Duodenal mucosa (tissue), 2 donors: ENCODE results near the gene ZNF207.

Experiments
- H3K27ac ChIP-seq: one replicate; pipeline ENCODE4 v1.7.0; 2013; ENCODE audit warnings: low read depth, low read length
- H3K27me3 ChIP-seq, 2 donors: one replicate each; pipeline ENCODE4 v1.7.0; 2013; ENCODE audit warnings: low read length in 2 of 2, control low read depth in 1 of 2; ENCODE audit not compliant: insufficient read depth in 2 of 2, control insufficient read depth in 1 of 2
- H3K36me3 ChIP-seq, 2 donors: one replicate each; pipeline ENCODE4 v1.7.0; 2013; ENCODE audit warnings: low read length in 2 of 2, control low read depth in 1 of 2; ENCODE audit not compliant: insufficient read depth in 2 of 2, control insufficient read depth in 1 of 2
- H3K4me1 ChIP-seq, 2 donors: one replicate each; pipeline ENCODE4 v1.7.0; 2013; ENCODE audit warnings: low read length in 2 of 2, control low read depth in 1 of 2; ENCODE audit not compliant: insufficient read depth in 2 of 2, control insufficient read depth in 1 of 2
- H3K4me3 ChIP-seq, 2 donors: one replicate each; pipeline ENCODE4 v1.7.0; 2013; ENCODE audit warnings: low read length in 2 of 2, low read depth in 1 of 2
- H3K9ac ChIP-seq, 2 donors: one replicate each; pipeline ENCODE4 v1.7.0; 2013; ENCODE audit warnings: low read length in 2 of 2, low read depth in 1 of 2
- H3K9me3 ChIP-seq, 2 donors: one replicate each; pipeline ENCODE4 v1.7.0; 2013; ENCODE audit warnings: low read length in 2 of 2, control low read depth in 1 of 2; ENCODE audit not compliant: control insufficient read depth in 1 of 2

ZNF207 gene

GRCh38 chr17:32333187-32333586 lies 16.8 kb upstream of the ZNF207 start:
- Histone ChIP-seq H3K36me3 (peaks cover 14 to 27% of the 10 kb centered on the region in 2 donors), H3K9ac (no peak overlapping the region), H3K27me3 (no peaks in the 10 kb centered on the region), H3K9me3 (no peaks in the 10 kb centered on the region), H3K27ac (no peak overlapping the region), H3K4me3 (no peak overlapping the region), H3K4me1 (no peaks in the 10 kb centered on the region)

- peaks cover 14 to 35% of the 10 kb centered on the region in 2 donors for H3K36me3 ChIP-seq
These were observed 14.9 kb upstream of the ZNF207 start for GRCh38 chr17:32335046-32335445.

GRCh38 chr17:32335687-32336086 lies 14.3 kb upstream of the ZNF207 start:
- no peak overlapping the region for H3K9ac ChIP-seq
- no peaks in the 10 kb centered on the region for H3K4me1 ChIP-seq
- no peaks in the 10 kb centered on the region for H3K27me3 ChIP-seq
- H3K4me3 ChIP-seq = no peak overlapping the region
- no peak overlapping the region for H3K27ac ChIP-seq
- H3K36me3 ChIP-seq = peaks cover 14 to 35% of the 10 kb centered on the region in 2 donors
- H3K9me3 ChIP-seq = no peaks in the 10 kb centered on the region

More at GRCh38 chr17:32335046-32335445, 14.9 kb upstream of the ZNF207 start:
- H3K4me3 ChIP-seq = no peak overlapping the region
- H3K27ac ChIP-seq = no peak overlapping the region
- H3K9ac ChIP-seq = no peak overlapping the region
- no peaks in the 10 kb centered on the region for H3K9me3 ChIP-seq
- H3K27me3 ChIP-seq = no peaks in the 10 kb centered on the region
- no peaks in the 10 kb centered on the region for H3K4me1 ChIP-seq

GRCh38 chr17:32341141-32341856 lies 8.7 kb upstream of the ZNF207 start:
- Histone ChIP-seq H3K9ac (peak overlapping the region; percentile 76 to 80), H3K9me3 (no peaks in the 10 kb centered on the region), H3K4me1 (peaks cover 6 to 16% of the 10 kb centered on the region in 2 donors), H3K27ac (peak overlapping the region; percentile 56), H3K36me3 (peaks cover 0 to 19% of the 10 kb centered on the region in 2 donors), H3K27me3 (no peaks in the 10 kb centered on the region), H3K4me3 (peak overlapping the region; percentile 85 to 89)

GRCh38 chr17:32341857-32342602 lies 7.9 kb upstream of the ZNF207 start, which contains the start of gene C17orf75:
TSS of gene C17orf75 (minus strand) at chr17:32342173. CDS start at chr17:32342139, 34 bp downstream.
- Histone ChIP-seq H3K36me3 (peaks cover 0 to 12% of the 10 kb centered on the region in 2 donors), H3K9ac (peak within 1 kb of the TSS; percentile 76 to 80), H3K27me3 (no peaks in the 10 kb centered on the region), H3K27ac (peak within 1 kb of the TSS; percentile 66), H3K4me1 (peaks cover 6 to 16% of the 10 kb centered on the region in 2 donors), H3K4me3 (peak within 1 kb of the TSS; percentile 85 to 89), H3K9me3 (no peaks in the 10 kb centered on the region)

- no peaks in the 10 kb centered on the region for H3K27me3 ChIP-seq
- peaks cover 0 to 7% of the 10 kb centered on the region in 2 donors for H3K36me3 ChIP-seq
- peaks cover 6 to 16% of the 10 kb centered on the region in 2 donors for H3K4me1 ChIP-seq
- peak overlapping the region; percentile 76 to 80 for H3K9ac ChIP-seq
- H3K4me3 ChIP-seq = peak overlapping the region; percentile 85 to 89
- no peaks in the 10 kb centered on the region for H3K9me3 ChIP-seq
- no peak overlapping the region for H3K27ac ChIP-seq
These were observed 7.2 kb upstream of the ZNF207 start for GRCh38 chr17:32342603-32343325.

- Histone ChIP-seq H3K27ac (no peak overlapping the region), H3K36me3 (no peaks in the 10 kb centered on the region), H3K4me1 (peaks cover 15 to 20% of the 10 kb centered on the region in 2 donors), H3K9ac (no peak overlapping the region), H3K4me3 (no peak overlapping the region), H3K27me3 (no peaks in the 10 kb centered on the region), H3K9me3 (no peaks in the 10 kb centered on the region)
These were observed 3.9 kb upstream of the ZNF207 start for GRCh38 chr17:32345951-32346600.

- no peak overlapping the region for H3K27ac ChIP-seq
- peak overlapping the region in 1 of 2 donors; percentile 98 for H3K4me3 ChIP-seq
- H3K9ac ChIP-seq = no peak overlapping the region
- H3K4me1 ChIP-seq = peaks cover 21 to 25% of the 10 kb centered on the region in 2 donors
- no peaks in the 10 kb centered on the region for H3K27me3 ChIP-seq
- H3K36me3 ChIP-seq = peaks cover 0 to 4% of the 10 kb centered on the region in 2 donors
- H3K9me3 ChIP-seq = no peaks in the 10 kb centered on the region
These were observed 1.5 kb upstream of the ZNF207 start for GRCh38 chr17:32348483-32348800.

- peak overlapping the region; percentile 76 for H3K27ac ChIP-seq
These were observed 479 bp upstream of the ZNF207 start for GRCh38 chr17:32349503-32349853.

More at GRCh38 chr17:32349503-32349853, 479 bp upstream of the ZNF207 start:
- Histone ChIP-seq H3K27me3 (no peaks in the 10 kb centered on the region), H3K9ac (peak overlapping the region; percentile 100), H3K36me3 (peaks cover 7 to 13% of the 10 kb centered on the region in 2 donors), H3K4me3 (peak overlapping the region; percentile 98 to 100), H3K9me3 (no peaks in the 10 kb centered on the region), H3K4me1 (peaks cover 28 to 33% of the 10 kb centered on the region in 2 donors)
